ENCODE data around the gene FXYD6.

GRCh38 chr11:117830674-117831351, 45.6 kb downstream of the FXYD6 start:
- TF ChIP-seq EP300 (IDR thresholded peaks at IDR 0.05; ENCODE audit: borderline replicate concordance), result no peak
- no peak for TF ChIP-seq EGR1 (IDR thresholded peaks at IDR 0.05)
- TF ChIP-seq FOXM1 (IDR thresholded peaks at IDR 0.05; ENCODE audit: borderline replicate concordance, low read depth), result no peak
- no peak for TF ChIP-seq ZBTB7A (IDR thresholded peaks at IDR 0.05; ENCODE audit: low read depth)
- no peak for TF ChIP-seq MAX (IDR thresholded peaks at IDR 0.05)
- no peak for TF ChIP-seq REST (IDR thresholded peaks at IDR 0.05; ENCODE audit: low read depth)
- TF ChIP-seq RAD21 (IDR thresholded peaks at IDR 0.05; ENCODE audit: low read depth), result no peak
- TF ChIP-seq CREB1 (IDR thresholded peaks at IDR 0.05; ENCODE audit: low read depth), result no peak
- TF ChIP-seq CEBPB (IDR thresholded peaks at IDR 0.05), result no peak
- no peak for TF ChIP-seq YY1 (IDR thresholded peaks at IDR 0.05; ENCODE audit: low read depth)
- no peak for TF ChIP-seq TEAD4 (IDR thresholded peaks at IDR 0.05)
- TF ChIP-seq TAF1 (IDR thresholded peaks at IDR 0.05; ENCODE audit: low read depth), result no peak

Data from Ishikawa (cell line).